HepG2 (cell line): ENCODE measurements around the gene BCKDHA. TPM values are rescaled to one million over a fixed set of nuclear protein-coding genes. Genes with fewer than 3 reads are reported as not detected.

Source experiments
- AKNA ChIP-seq: sonication (generic); formaldehyde crosslinking; IDR thresholded peaks from 2 replicates; pipeline ENCODE4 v1.4.0; 2020; ENCODE audit warnings: missing genetic modification reagents, borderline replicate concordance
- ATF1 ChIP-seq: IDR thresholded peaks from 2 replicates; pipeline ENCODE4 v1.6.1; 2016; ENCODE audit warnings: mild to moderate bottlenecking, control low read depth
- FOXA1 ChIP-seq, 2 experiments: fragments of 450-650 bp in 1 of 2; sonication (generic) in 1 of 2; formaldehyde crosslinking in 1 of 2; IDR thresholded peaks; 2 replicates each; pipeline versions ENCODE4 v1.4.0 to v1.6.1; 2016 to 2020; ENCODE audit warnings: missing genetic modification reagents in 1 of 2
- HOXA3 ChIP-seq: sonication (generic); formaldehyde crosslinking; IDR thresholded peaks from 2 replicates; pipeline ENCODE4 v1.5.0; 2020; ENCODE audit warnings: missing genetic modification reagents
- KAT8 ChIP-seq: IDR thresholded peaks from 2 replicates; pipeline ENCODE4 v1.6.1; 2016; ENCODE audit warnings: missing genetic modification reagents, missing compliant biosample characterization
- POGZ ChIP-seq: sonication (generic); formaldehyde crosslinking; IDR thresholded peaks from 2 replicates; pipeline ENCODE4 v1.4.0; 2020; ENCODE audit warnings: mild to moderate bottlenecking, missing genetic modification reagents
- POLR2A ChIP-seq, 2 experiments: IDR thresholded peaks; 2 replicates each; pipeline ENCODE4 v1.6.1; 2011; ENCODE audit warnings: low read depth in 2 of 2, low read length in 2 of 2, mild to moderate bottlenecking in 1 of 2, moderate library complexity in 1 of 2; ENCODE audit not compliant: insufficient read depth in 1 of 2
- SMYD3 ChIP-seq: sonication (generic); formaldehyde crosslinking; IDR thresholded peaks from 2 replicates; pipeline ENCODE4 v1.8.1; 2023; ENCODE audit warnings: mild to moderate bottlenecking, missing genetic modification reagents
- TAF15 ChIP-seq: fragments of 200-400 bp; formaldehyde crosslinking; IDR thresholded peaks from one replicate; pipeline ENCODE4 v1.6.1; 2018; ENCODE audit warnings: mild to moderate bottlenecking, low read depth, low read length; ENCODE audit not compliant: poor library complexity, severe bottlenecking
- TRAFD1 ChIP-seq: sonication (generic); formaldehyde crosslinking; IDR thresholded peaks from 2 replicates; pipeline ENCODE4 v1.5.1; 2020; ENCODE audit warnings: missing genetic modification reagents, mild to moderate bottlenecking, borderline replicate concordance
- ZBTB33 ChIP-seq: sonication (generic); formaldehyde crosslinking; IDR thresholded peaks from 2 replicates; pipeline ENCODE4 v1.4.0; 2020; ENCODE audit warnings: missing genetic modification reagents
- ZMYM4 ChIP-seq: sonication (generic); formaldehyde crosslinking; IDR thresholded peaks from 2 replicates; pipeline ENCODE4 v1.8.1; 2023; ENCODE audit warnings: mild to moderate bottlenecking, missing genetic modification reagents
- ZNF124 ChIP-seq: sonication (generic); formaldehyde crosslinking; IDR thresholded peaks from 2 replicates; pipeline ENCODE4 v1.4.0; 2020; ENCODE audit warnings: missing genetic modification reagents
- ZNF136 ChIP-seq: sonication (generic); formaldehyde crosslinking; IDR thresholded peaks from 2 replicates; pipeline ENCODE4 v1.8.1; 2022; ENCODE audit warnings: low read depth, mild to moderate bottlenecking, moderate library complexity, missing genetic modification reagents
- ZNF44 ChIP-seq: sonication (generic); formaldehyde crosslinking; IDR thresholded peaks from 2 replicates; pipeline ENCODE4 v1.5.1; 2020; ENCODE audit warnings: mild to moderate bottlenecking, missing genetic modification reagents
- ZNF460 ChIP-seq: sonication (generic); formaldehyde crosslinking; IDR thresholded peaks from 2 replicates; pipeline ENCODE4 v1.5.1; 2020; ENCODE audit warnings: missing genetic modification reagents, mild to moderate bottlenecking, borderline replicate concordance
- ZNF550 ChIP-seq: sonication (generic); formaldehyde crosslinking; IDR thresholded peaks from 2 replicates; pipeline ENCODE4 v1.4.0; 2020; ENCODE audit warnings: mild to moderate bottlenecking, missing genetic modification reagents, borderline replicate concordance
- ZNF598 ChIP-seq: sonication (generic); formaldehyde crosslinking; IDR thresholded peaks from 2 replicates; pipeline ENCODE4 v1.5.1; 2020; ENCODE audit warnings: mild to moderate bottlenecking, missing genetic modification reagents, borderline replicate concordance
- ZNF768 ChIP-seq: sonication (generic); formaldehyde crosslinking; IDR thresholded peaks from 2 replicates; pipeline ENCODE4 v1.4.0; 2020; ENCODE audit warnings: missing genetic modification reagents
- polyA plus RNA-seq, 8 experiments: library from polyadenylated mRNA; depleted of rRNA in 3 of 8; stranded (reverse) in 7 of 8; unstranded in 1 of 8; fragments of >200 nt; fragmentation: Illumina TruSeq in 4 of 8; extraction: Trizol in 4 of 8; gene quantifications; 2 replicates each; pipeline versions ENCODE4 v1.2.1 to v1.2.3, GENCODE V29; 2011 to 2016; ENCODE audit warnings: low read depth in 4 of 8, missing spikeins in 1 of 8, mixed read lengths in 1 of 8; ENCODE audit not compliant: insufficient read depth in 1 of 8
- total RNA-seq, 5 experiments: library from RNA; depleted of rRNA; stranded (reverse); fragments of >200 nt; fragmentation: Illumina TruSeq; extraction: Trizol; gene quantifications; 2 replicates each; pipeline ENCODE4 v1.2.3, GENCODE V29; 2016; ENCODE audit warnings: low read depth in 1 of 5

BCKDHA gene
- total and polyA plus RNA-seq, 2 of the 13 experiments (the other 11 are each of a cell fraction or from before 2014, with no cell fraction given) = 11.8 to 31.5 TPM

- peak; percentile 100 for TF ChIP-seq HOXA3 (CRISPR knock-in tag)
- TF ChIP-seq POLR2A (IDR thresholded peaks at IDR 0.05; ENCODE audit: insufficient read depth in 1 of 2, low read depth in 2 of 2, low read length in 2 of 2) = peak; percentile 65 to 91; a peak in 3 of 4 replicates
- no peak for TF ChIP-seq FOXA1 (IDR thresholded peaks at IDR 0.05)
- TF ChIP-seq FOXA1 (CRISPR knock-in tag; IDR thresholded peaks at IDR 0.05) = no peak
- TF ChIP-seq SMYD3 = no peak
- peak; percentile 35; the same call in 1 of the 2 replicates for TF ChIP-seq ZNF124 (CRISPR knock-in tag)
- TF ChIP-seq ZNF44 (CRISPR knock-in tag) = 0 out of 2 replicates have a peak, but pooled peaks have one; percentile 19
- TF ChIP-seq ZNF598 (CRISPR knock-in tag) = 0 out of 2 replicates have a peak, but pooled peaks have one; percentile 68
- peak; percentile 85 for TF ChIP-seq KAT8
- TF ChIP-seq TAF15 = peak; percentile 50
- TF ChIP-seq ZMYM4 (CRISPR knock-in tag) = 0 out of 2 replicates have a peak, but pooled peaks have one; percentile 48
- peak; percentile 23; the same call in 1 of the 2 replicates for TF ChIP-seq ZNF768 (CRISPR knock-in tag)
- TF ChIP-seq ZNF460 (CRISPR knock-in tag) = no peak
- TF ChIP-seq ZNF550 (CRISPR knock-in tag) = no peak
- TF ChIP-seq ZNF136 (CRISPR knock-in tag) = peak; percentile 67; the same call in 1 of the 2 replicates
- no peak for TF ChIP-seq AKNA
- 0 out of 2 replicates have a peak, but pooled peaks have one; percentile 9 for TF ChIP-seq TRAFD1 (CRISPR knock-in tag)
- peak; percentile 51 for TF ChIP-seq ATF1 (CRISPR knock-in tag)
- no peak for TF ChIP-seq ZBTB33 (CRISPR knock-in tag)
- peak; percentile 47; the same call in 1 of the 2 replicates for TF ChIP-seq POGZ (CRISPR knock-in tag)
Observed at GRCh38 chr19:41363753-41364523, 33.7 kb upstream of the BCKDHA start, which contains the start of gene B9D2 (continued).
